Smooth muscle cell (in vitro differentiated cells): Measurements from ENCODE around the gene STK11. TPM values are rescaled to one million over a fixed set of nuclear protein-coding genes. Genes with fewer than 3 reads are reported as not detected.

Source experiments
- DNase-seq: peaks from one replicate; lab custom pipeline; 2025; ENCODE audit not compliant: unreplicated experiment; lab: John Stamatoyannopoulos, UW
- H2AFZ ChIP-seq: fragments of 200-600 bp; sonication (generic); 2 replicates; pipeline ENCODE4 v1.6.0; 2016; ENCODE audit warnings: antibody characterized with exemption, low read depth, mild to moderate bottlenecking
- H3F3A ChIP-seq: fragments of 200-600 bp; sonication (generic); 2 replicates; pipeline ENCODE4 v1.6.0; 2017; ENCODE audit warnings: antibody characterized with exemption, low read depth
- H3K27ac ChIP-seq: fragments of 200-600 bp; sonication (generic); 2 replicates; pipeline ENCODE4 v1.5.1; 2016; ENCODE audit warnings: low read depth, mild to moderate bottlenecking
- H3K27me3 ChIP-seq: fragments of 200-600 bp; sonication (generic); 2 replicates; pipeline ENCODE4 v1.6.1; 2016; ENCODE audit warnings: low read depth, mild to moderate bottlenecking
- H3K36me3 ChIP-seq: fragments of 200-600 bp; sonication (generic); 2 replicates; pipeline ENCODE4 v1.5.1; 2016; ENCODE audit warnings: low read depth
- H3K4me1 ChIP-seq: fragments of 200-600 bp; sonication (generic); 2 replicates; pipeline ENCODE4 v1.5.1; 2016; ENCODE audit warnings: low read depth
- H3K4me2 ChIP-seq: fragments of 200-600 bp; sonication (generic); 2 replicates; pipeline ENCODE4 v1.6.0; 2016; ENCODE audit warnings: mild to moderate bottlenecking
- H3K4me3 ChIP-seq: fragments of 200-600 bp; sonication (generic); 2 replicates; pipeline ENCODE4 v1.5.1; 2016; ENCODE audit warnings: mild to moderate bottlenecking
- H3K79me2 ChIP-seq: fragments of 200-600 bp; sonication (generic); 2 replicates; pipeline ENCODE4 v1.6.0; 2016; ENCODE audit warnings: low read depth, mild to moderate bottlenecking
- H3K9ac ChIP-seq: fragments of 200-600 bp; sonication (generic); 2 replicates; pipeline ENCODE4 v1.6.0; 2016; ENCODE audit warnings: low read depth
- H3K9me3 ChIP-seq: fragments of 200-600 bp; sonication (generic); replicated peaks from 2 replicates; pipeline ENCODE4 v1.5.1; 2016; ENCODE audit warnings: low read depth
- H4K20me1 ChIP-seq: fragments of 200-600 bp; sonication (generic); 2 replicates; pipeline ENCODE4 v1.6.0; 2016; ENCODE audit warnings: low read depth
- CTCF ChIP-seq: fragments of 200-600 bp; sonication (generic); IDR thresholded peaks from 2 replicates; pipeline ENCODE4 v1.5.1; 2017; ENCODE audit warnings: borderline replicate concordance, mild to moderate bottlenecking, antibody characterized with exemption; ENCODE audit not compliant: insufficient read depth, poor library complexity, severe bottlenecking
- WGBS: methylation state at CpG from one replicate; pipeline ENCODE4 v1.1.7; 2016; ENCODE audit warnings: low lambda C conversion rate; 5-methylcytosine and 5-hydroxymethylcytosine counted together
- polyA plus RNA-seq: library from polyadenylated mRNA; unstranded; fragments of >200 nt; fragmentation: Nextera tagmentation; extraction: Ambion mirVana; gene quantifications from 2 replicates; pipeline ENCODE4 v1.2.1, GENCODE V29; 2016
- total RNA-seq: library from RNA; depleted of rRNA; stranded (reverse); fragments of >200 nt; gene quantifications from 2 replicates; pipeline ENCODE4 v1.2.3, GENCODE V29; 2014

Gene STK11
- total and polyA plus RNA-seq, 2 experiments from 2014 or later: 23.6 to 62.3 TPM

DNA sequence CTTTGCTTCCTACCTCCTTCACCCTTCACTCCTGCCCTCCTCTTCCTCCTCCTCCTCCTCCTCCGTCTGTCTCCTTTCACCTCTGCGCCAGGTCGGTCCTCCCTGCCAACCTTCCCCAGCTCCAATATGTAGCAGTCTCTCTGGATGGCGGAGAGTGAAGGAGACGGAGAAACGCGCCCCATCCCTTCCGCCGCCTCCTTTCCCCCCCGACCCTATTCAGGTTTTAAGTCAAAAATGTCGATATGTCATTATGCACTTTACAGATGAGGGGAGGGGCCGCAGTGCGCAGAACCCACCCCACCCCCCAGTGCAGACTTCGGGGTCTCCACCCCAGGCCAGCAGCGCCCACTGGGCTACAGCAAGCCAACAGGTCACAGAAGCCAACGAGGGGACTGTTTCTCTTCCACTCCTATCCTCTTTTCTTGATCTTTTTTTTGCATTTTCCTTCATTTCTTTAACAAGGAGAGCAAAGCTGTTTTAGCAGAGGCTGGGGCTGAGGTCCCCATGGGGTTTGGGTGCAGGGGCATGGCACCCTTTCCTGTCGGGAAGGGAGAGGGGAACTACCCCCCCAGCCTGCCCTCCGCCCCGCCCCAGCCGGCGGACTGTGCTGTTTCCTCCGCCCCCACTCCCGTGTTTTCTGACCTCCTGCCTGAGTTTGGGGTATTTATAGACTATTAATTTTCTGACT lies 52.0 kb downstream of the STK11 start:
- no peaks in the 10 kb centered on the region for H3K36me3 ChIP-seq

GRCh38 chr19:1258163-1258492 lies 52.5 kb downstream of the STK11 start:
- H3K79me2 ChIP-seq: peaks cover 48% of the 10 kb centered on the region
- peak overlapping the region; percentile 74 for H3K27ac ChIP-seq
- H3K4me3 ChIP-seq: no peak overlapping the region
- no peak overlapping the region for H3K9ac ChIP-seq
- H3K9me3 ChIP-seq: no peaks in the 10 kb centered on the region
- H3K4me1 ChIP-seq: peaks cover 36% of the 10 kb centered on the region
- no peak overlapping the region for H3K4me2 ChIP-seq
- H3K27me3 ChIP-seq: no peaks in the 10 kb centered on the region
- DNase-seq: no peak
- 85% methylated on average over 8 of the region's 8 CpGs for WGBS
- no peaks in the 10 kb centered on the region for H3K36me3 ChIP-seq
- H3F3A ChIP-seq: peaks cover 72% of the 10 kb centered on the region
- TF ChIP-seq CTCF: no peak
- peaks cover 68% of the 10 kb centered on the region for H4K20me1 ChIP-seq
- H2AFZ ChIP-seq: no peak overlapping the region

More for the DNA sequence above, 52.0 kb downstream of the STK11 start:
- H3K4me3 ChIP-seq: no peak overlapping the region
- H4K20me1 ChIP-seq: peaks cover 73% of the 10 kb centered on the region
- peaks cover 52% of the 10 kb centered on the region for H3K79me2 ChIP-seq
- no peaks in the 10 kb centered on the region for H3K9me3 ChIP-seq
- no peak overlapping the region for H3K9ac ChIP-seq
- WGBS: 88% methylated on average over 21 of the region's 23 CpGs
- H3K4me2 ChIP-seq: no peak overlapping the region
- H3F3A ChIP-seq: peaks cover 71% of the 10 kb centered on the region
- H3K4me1 ChIP-seq: peaks cover 34% of the 10 kb centered on the region
- DNase-seq: no peak
- no peaks in the 10 kb centered on the region for H3K27me3 ChIP-seq
- no peak for TF ChIP-seq CTCF
- peak overlapping the region; percentile 74 for H3K27ac ChIP-seq
- H2AFZ ChIP-seq: no peak overlapping the region

GRCh38 chr19:1258707-1259205 lies 53.2 kb downstream of the STK11 start:
- no peak overlapping the region for H2AFZ ChIP-seq
- no peaks in the 10 kb centered on the region for H3K36me3 ChIP-seq
- no peak overlapping the region for H3K9ac ChIP-seq
- no peaks in the 10 kb centered on the region for H3K27me3 ChIP-seq
- peaks cover 73% of the 10 kb centered on the region for H3F3A ChIP-seq
- peak overlapping the region; percentile 74 for H3K27ac ChIP-seq
- H3K4me2 ChIP-seq: no peak overlapping the region
- no peaks in the 10 kb centered on the region for H3K9me3 ChIP-seq
- H4K20me1 ChIP-seq: peaks cover 62% of the 10 kb centered on the region
- no peak overlapping the region for H3K4me3 ChIP-seq
- peaks cover 32% of the 10 kb centered on the region for H3K4me1 ChIP-seq
- no peak for TF ChIP-seq CTCF
- WGBS: 64% methylated on average over 15 of the region's 15 CpGs
- no peak for DNase-seq
- H3K79me2 ChIP-seq: peaks cover 42% of the 10 kb centered on the region
